CD4-positive, alpha-beta T cell (primary cell): ENCODE measurements around the gene NAIF1. TPM values are rescaled to one million over a fixed set of nuclear protein-coding genes. Genes with fewer than 3 reads are reported as not detected.
A peak's percentile ranks its signal among the peaks of the same experiment; 100 is the strongest.

Experiments
- ATAC-seq: fragments of 200-7000 bp; cut with Tn5 transposase; one replicate; pipeline ENCODE4 v1.10.0; 2022; ENCODE audit warnings: mild to moderate bottlenecking; ENCODE audit not compliant: poor library complexity
- CTCF ChIA-PET: fragments of 350-600 bp; sonication (Branson Sonifier 250); formaldehyde crosslinking; loops from one replicate; lab custom pipeline; 2021; ENCODE audit warnings: antibody characterized with exemption, inconsistent platforms; lab: Charles Lee
- POLR2A ChIA-PET: fragments of 350-600 bp; sonication (Branson Sonifier 250); formaldehyde crosslinking; loops from one replicate; lab custom pipeline; 2021; ENCODE audit warnings: antibody characterized with exemption, inconsistent platforms; lab: Charles Lee
- DNase-seq, 14 experiments: peaks; one replicate each; pipeline ENCODE4 v3.0.0-alpha.2; 2013 to 2020; ENCODE audit warnings: mixed read lengths in 2 of 14
- H3K27ac ChIP-seq, 2 donors: one replicate each; pipeline versions ENCODE4 v1.5.1 to v1.7.0; 2013; ENCODE audit warnings: low read length in 2 of 2, low read depth in 1 of 2, mild to moderate bottlenecking in 1 of 2
- H3K27me3 ChIP-seq, 2 experiments: 1 replicate in 1 of 2; 2 replicates in 1 of 2; pipeline versions ENCODE4 v1.6.1 to v1.7.0; 2013; ENCODE audit warnings: low read length in 2 of 2, control low read depth in 1 of 2, mild to moderate bottlenecking in 1 of 2, moderate library complexity in 1 of 2; ENCODE audit not compliant: insufficient read depth in 2 of 2, control insufficient read depth in 1 of 2
- H3K36me3 ChIP-seq: one replicate; pipeline ENCODE4 v1.6.1; 2013; ENCODE audit warnings: low read length, control low read depth; ENCODE audit not compliant: insufficient read depth
- H3K4me1 ChIP-seq: one replicate; pipeline ENCODE4 v1.6.1; 2013; ENCODE audit warnings: low read length, control low read depth; ENCODE audit not compliant: insufficient read depth
- H3K4me3 ChIP-seq: one replicate; pipeline ENCODE4 v1.5.1; 2013; ENCODE audit warnings: mild to moderate bottlenecking, low read length, moderate library complexity
- H3K9me3 ChIP-seq, 2 experiments: 1 replicate in 1 of 2; 2 replicates in 1 of 2; pipeline versions ENCODE4 v1.6.1 to v1.7.0; 2013; ENCODE audit warnings: low read length in 2 of 2, mild to moderate bottlenecking in 2 of 2, control low read depth in 1 of 2, moderate library complexity in 1 of 2; ENCODE audit not compliant: control insufficient read depth in 1 of 2, insufficient read depth in 1 of 2
- H3K27ac Mint-ChIP-seq: one replicate; pipeline ENCODE4 v1.8.0; 2020; ENCODE audit warnings: mixed read lengths
- H3K27me3 Mint-ChIP-seq: one replicate; pipeline ENCODE4 v1.8.0; 2021; ENCODE audit warnings: mixed read lengths
- H3K36me3 Mint-ChIP-seq: one replicate; pipeline ENCODE4 v1.8.0; 2021; ENCODE audit warnings: low read depth, mixed read lengths
- H3K4me1 Mint-ChIP-seq: one replicate; pipeline ENCODE4 v1.8.0; 2021; ENCODE audit warnings: low read depth, mixed read lengths
- H3K4me3 Mint-ChIP-seq: one replicate; pipeline ENCODE4 v1.8.0; 2020; ENCODE audit warnings: mild to moderate bottlenecking, mixed read lengths
- H3K9me3 Mint-ChIP-seq: one replicate; pipeline ENCODE4 v1.8.0; 2020; ENCODE audit warnings: mixed read lengths
- CTCF ChIP-seq: fragments of 200-600 bp; IDR thresholded peaks from one replicate; pipeline ENCODE4 v1.8.0; 2022; ENCODE audit warnings: antibody characterized with exemption, mild to moderate bottlenecking
- intact Hi-C, 2 experiments: fragments of 100-400 bp; cut with DNase I in 1 of 2; cut with micrococcal nuclease in 1 of 2; formaldehyde crosslinking; loops; one replicate each; pipeline versions ENCODE4 v1.15.1 to v1.9.0; 2023 to 2025; cut with DNase I, micrococcal nuclease
- total RNA-seq, 174 experiments: library from RNA in 2 of 174; stranded (reverse) in 2 of 174; gene quantifications; one replicate each; pipeline ENCODE4 v1.2.3 and lab custom pipeline; 2021 to 2026

Gene NAIF1
- total RNA-seq, 2 experiments from 2014 or later: 11.5 to 16.8 TPM

GRCh38 chr9:128101690-128102089 lies 34.6 kb upstream of the NAIF1 start:
- H3K27me3 Mint-ChIP-seq: no peaks in the 10 kb centered on the region
- no peak for ATAC-seq
- Histone ChIP-seq H3K9me3 (no peaks in the 10 kb centered on the region), H3K4me1 (peaks cover 68% of the 10 kb centered on the region), H3K27me3 (no peaks in the 10 kb centered on the region), H3K27ac (no peak overlapping the region), H3K36me3 (peaks cover 70% of the 10 kb centered on the region), H3K4me3 (no peak overlapping the region)
- no peaks in the 10 kb centered on the region for H3K9me3 Mint-ChIP-seq
- intact Hi-C loops: loop anchor here in 1 of 2 experiments (5.0 to 10.0 kb wide), 2 partner anchors 47 to 149 kb away; no protein-coding TSS in a partner anchor
- no peak overlapping the region for H3K4me3 Mint-ChIP-seq
- peaks cover 67% of the 10 kb centered on the region for H3K36me3 Mint-ChIP-seq
- POLR2A ChIA-PET: interaction anchor here (0.6 kb wide), 1 partner anchor 22 kb away, joined by 3 read pairs; no protein-coding TSS in a partner anchor
- CTCF ChIA-PET: no interaction called here
- peaks cover 62% of the 10 kb centered on the region for H3K4me1 Mint-ChIP-seq
- TF ChIP-seq CTCF: no peak
- no peak overlapping the region for H3K27ac Mint-ChIP-seq
- no peak for DNase-seq

GRCh38 chr9:128101231-128101661 lies 34.1 kb upstream of the NAIF1 start:
- Histone ChIP-seq H3K27ac (no peak overlapping the region), H3K36me3 (peaks cover 66% of the 10 kb centered on the region), H3K9me3 (no peaks in the 10 kb centered on the region), H3K27me3 (no peaks in the 10 kb centered on the region), H3K4me3 (no peak overlapping the region), H3K4me1 (peaks cover 64% of the 10 kb centered on the region)
- TF ChIP-seq CTCF: no peak
- peaks cover 62% of the 10 kb centered on the region for H3K4me1 Mint-ChIP-seq
- H3K36me3 Mint-ChIP-seq: peaks cover 66% of the 10 kb centered on the region
- DNase-seq (no peak), ATAC-seq (no peak)
- H3K27ac Mint-ChIP-seq: peak overlapping the region; percentile 20
- H3K27me3 Mint-ChIP-seq: no peaks in the 10 kb centered on the region
- intact Hi-C loops: loop anchor here in 1 of 2 experiments (5.0 to 10.0 kb wide), 2 partner anchors 46 to 149 kb away; no protein-coding TSS in a partner anchor
- POLR2A ChIA-PET: interaction anchor here (0.8 to 1.0 kb wide), 2 partner anchors 30 to 34 kb away, joined by 3 read pairs; partner anchors contain the start of gene NAIF1
- CTCF ChIA-PET: no interaction called here
- no peaks in the 10 kb centered on the region for H3K9me3 Mint-ChIP-seq
- no peak overlapping the region for H3K4me3 Mint-ChIP-seq

GRCh38 chr9:128100581-128100980 lies 33.5 kb upstream of the NAIF1 start:
- H3K36me3 Mint-ChIP-seq: peaks cover 65% of the 10 kb centered on the region
- Histone ChIP-seq H3K4me1 (peaks cover 61% of the 10 kb centered on the region), H3K27ac (no peak overlapping the region), H3K4me3 (no peak overlapping the region), H3K27me3 (no peaks in the 10 kb centered on the region), H3K9me3 (no peaks in the 10 kb centered on the region), H3K36me3 (peaks cover 59% of the 10 kb centered on the region)
- intact Hi-C loops: loop anchor here in 1 of 2 experiments (5.0 to 10.0 kb wide), 2 partner anchors 46 to 148 kb away; no protein-coding TSS in a partner anchor
- no peak for TF ChIP-seq CTCF
- ChIA-PET CTCF (no interaction called here), POLR2A (interaction anchor here (0.6 to 1.4 kb wide), 4 partner anchors 28 to 35 kb away, joined by 3 to 5 read pairs (median 3); partner anchors contain the start of gene NAIF1)
- no peaks in the 10 kb centered on the region for H3K9me3 Mint-ChIP-seq
- DNase-seq: no peak
- no peak overlapping the region for H3K27ac Mint-ChIP-seq
- H3K27me3 Mint-ChIP-seq: no peaks in the 10 kb centered on the region
- ATAC-seq: no peak
- peaks cover 61% of the 10 kb centered on the region for H3K4me1 Mint-ChIP-seq
- H3K4me3 Mint-ChIP-seq: no peak overlapping the region
